Superior temporal gyrus (tissue), 1 donor: Measurements from ENCODE around the gene NCKAP1.
"Not testable (repeated sequence)": the region's sequence is repeated elsewhere in the genome, so short reads cannot be mapped to it uniquely, and the experiment has no call there.

Experiments used
- DNase-seq: peaks from one replicate; pipeline ENCODE4 v3.0.0-alpha.2; 2016; ENCODE audit errors: extremely low spot score

Gene NCKAP1

GRCh38 chr2:182880100-182880499 is 158.2 kb downstream of the NCKAP1 start:
- DNase-seq, result not testable (repeated sequence)

- DNase-seq, result not testable (repeated sequence)
Measured at GRCh38 chr2:182876653-182877052, 161.6 kb downstream of the NCKAP1 start.

GRCh38 chr2:182870227-182870626 is 168.0 kb downstream of the NCKAP1 start:
- DNase-seq, result no peak

GRCh38 chr2:182868054-182868796 is 170.0 kb downstream of the NCKAP1 start:
- DNase-seq, result no peak

GRCh38 chr2:182867426-182868053 is 170.7 kb downstream of the NCKAP1 start:
- no peak for DNase-seq

GRCh38 chr2:182866461-182867406 is 171.5 kb downstream of the NCKAP1 start, which contains the start of gene FRZB:
TSS of gene FRZB (minus strand) at chr2:182866637. CDS start at chr2:182866552, 85 bp downstream.
- no peak for DNase-seq

- no peak for DNase-seq
Measured at GRCh38 chr2:182866095-182866460, 172.2 kb downstream of the NCKAP1 start.

GRCh38 chr2:182864949-182865570 is 173.2 kb downstream of the NCKAP1 start:
- DNase-seq, result no peak

- DNase-seq, result no peak
Measured at GRCh38 chr2:182863642-182864041, 174.6 kb downstream of the NCKAP1 start.

- DNase-seq, result no peak
Measured at GRCh38 chr2:182862091-182862490, 176.2 kb downstream of the NCKAP1 start.

GRCh38 chr2:182860858-182861257 is 177.4 kb downstream of the NCKAP1 start:
- no peak for DNase-seq
